Endothelial cell of umbilical vein (primary cell): ENCODE data around the gene RENBP. TPM values are rescaled to one million over a fixed set of nuclear protein-coding genes. Genes with fewer than 3 reads are reported as not detected.

ENCODE experiments used
- BruUV-seq: library from RNA; stranded (reverse); fragments of 400-500 nt; replicated peaks from 2 replicates; lab custom pipeline; 2021; lab: Mats Ljungman, UMichigan
- CTCF ChIA-PET: fragments of 300-600, 350-600 bp; sonication (Branson Sonifier 250); formaldehyde crosslinking; loops from one replicate; lab custom pipeline; 2021; ENCODE audit warnings: antibody characterized with exemption, inconsistent platforms; lab: Charles Lee
- POLR2A ChIA-PET: fragments of 300-600, 350-600 bp; sonication (Branson Sonifier 250); formaldehyde crosslinking; loops from one replicate; lab custom pipeline; 2021; ENCODE audit warnings: antibody characterized with exemption, inconsistent platforms; lab: Charles Lee
- DNase-seq: peaks from one replicate; pipeline ENCODE4 v3.0.0-alpha.2; 2011; ENCODE audit warnings: low read depth, low spot score
- FAIRE-seq: peaks from 2 replicates; lab custom pipeline; 2011; peaks lifted over from hg19 to GRCh38; lab: Jason Lieb, UNC
- H2AFZ ChIP-seq: 2 replicates; pipeline ENCODE4 v1.6.0; 2012; ENCODE audit warnings: low read depth, low read length, control low read depth, inconsistent platforms
- H3K27ac ChIP-seq: 2 replicates; pipeline ENCODE4 v1.5.1; 2011; ENCODE audit warnings: low read depth, mild to moderate bottlenecking, control low read depth, low read length, moderate library complexity; ENCODE audit not compliant: insufficient read depth
- H3K27me3 ChIP-seq, 2 experiments: 2 replicates each; pipeline versions ENCODE4 v1.6.0 to v1.6.1; 2011; ENCODE audit warnings: low read length in 2 of 2, mixed read lengths in 1 of 2; ENCODE audit not compliant: control insufficient read depth in 2 of 2, insufficient read depth in 2 of 2
- H3K36me3 ChIP-seq, 2 experiments: 2 replicates in 1 of 2; 3 replicates in 1 of 2; pipeline ENCODE4 v1.5.1; 2011; ENCODE audit warnings: low read length in 2 of 2, mild to moderate bottlenecking in 1 of 2, moderate library complexity in 1 of 2; ENCODE audit not compliant: control insufficient read depth in 2 of 2, insufficient read depth in 2 of 2; ENCODE audit errors: extremely low read depth in 1 of 2
- H3K4me1 ChIP-seq: 3 replicates; pipeline ENCODE4 v1.5.1; 2011; ENCODE audit warnings: mild to moderate bottlenecking, low read length; ENCODE audit not compliant: control insufficient read depth, insufficient read depth; ENCODE audit errors: extremely low read depth
- H3K4me2 ChIP-seq: 2 replicates; pipeline ENCODE4 v1.6.1; 2011; ENCODE audit warnings: low read length, control low read depth, mixed read lengths; ENCODE audit not compliant: insufficient read depth
- H3K4me3 ChIP-seq, 3 experiments: fragments of 200-600 bp in 1 of 3; sonication (generic), shearing (Covaris generic) in 1 of 3; replicated peaks in 1 of 3; 2 replicates each; pipeline ENCODE4 v1.5.1; 2011 to 2016; ENCODE audit warnings: control low read depth in 3 of 3, low read length in 3 of 3, mild to moderate bottlenecking in 2 of 3, inconsistent platforms in 1 of 3, low read depth in 1 of 3, moderate library complexity in 1 of 3; ENCODE audit not compliant: insufficient read depth in 1 of 3
- H3K79me2 ChIP-seq: 2 replicates; pipeline ENCODE4 v1.6.0; 2012; ENCODE audit warnings: low read length, inconsistent platforms; ENCODE audit not compliant: control insufficient read depth, insufficient read depth
- H3K9ac ChIP-seq: replicated peaks from 2 replicates; pipeline ENCODE3; 2011; ENCODE audit warnings: low read length, control low read depth; ENCODE audit not compliant: insufficient read depth; ENCODE audit errors: extremely low read depth
- H3K9me1 ChIP-seq: replicated peaks from 3 replicates; pipeline ENCODE4 v1.6.0; 2011; ENCODE audit warnings: mild to moderate bottlenecking, low read length; ENCODE audit not compliant: control insufficient read depth, insufficient read depth; ENCODE audit errors: extremely low read depth
- H3K9me3 ChIP-seq: replicated peaks from 2 replicates; pipeline ENCODE4 v1.5.1; 2012; ENCODE audit warnings: low read length, inconsistent platforms; ENCODE audit not compliant: control insufficient read depth, insufficient read depth
- H4K20me1 ChIP-seq: replicated peaks from 2 replicates; pipeline ENCODE3; 2011; ENCODE audit warnings: mild to moderate bottlenecking, low read length; ENCODE audit not compliant: control insufficient read depth, insufficient read depth; ENCODE audit errors: extremely low read depth
- CTCF ChIP-seq, 2 donors: IDR thresholded peaks; 1 replicate in 1 of 2; 2 replicates in 1 of 2; pipeline ENCODE4 v1.5.1; 2011; ENCODE audit warnings: low read length in 2 of 2, mild to moderate bottlenecking in 2 of 2, moderate library complexity in 2 of 2, control low read depth in 1 of 2, inconsistent platforms in 1 of 2, low read depth in 1 of 2; ENCODE audit not compliant: insufficient read depth in 1 of 2; ENCODE audit errors: extremely low read depth in 1 of 2
- EZH2 ChIP-seq: IDR thresholded peaks from 2 replicates; pipeline ENCODE4 v1.6.1; 2012; ENCODE audit warnings: borderline replicate concordance, low read depth, mild to moderate bottlenecking, moderate library complexity, low read length, inconsistent platforms; ENCODE audit not compliant: severe bottlenecking
- FOS ChIP-seq: IDR thresholded peaks from 2 replicates; pipeline ENCODE4 v1.6.1; 2011; ENCODE audit warnings: mild to moderate bottlenecking, low read length, moderate library complexity, borderline replicate concordance; ENCODE audit not compliant: insufficient read depth
- GATA2 ChIP-seq: IDR thresholded peaks from 2 replicates; pipeline ENCODE4 v1.7.0; 2011; ENCODE audit warnings: low read depth, mild to moderate bottlenecking, moderate library complexity, mixed read lengths, low read length; ENCODE audit not compliant: insufficient read length, insufficient read depth
- JUN ChIP-seq: IDR thresholded peaks from 2 replicates; pipeline ENCODE4 v1.6.1; 2011; ENCODE audit warnings: borderline replicate concordance, low read depth; ENCODE audit not compliant: insufficient read length, insufficient read depth
- MAX ChIP-seq: IDR thresholded peaks from 2 replicates; pipeline ENCODE4 v1.6.1; 2011; ENCODE audit not compliant: insufficient read depth, insufficient read length
- POLR2A ChIP-seq: IDR thresholded peaks from 2 replicates; pipeline ENCODE4 v1.6.1; 2012; ENCODE audit warnings: low read depth, mild to moderate bottlenecking, control low read depth, low read length
- POLR2AphosphoS5 ChIP-seq: IDR thresholded peaks from 2 replicates; pipeline ENCODE4 v1.6.1; 2012; ENCODE audit warnings: low read depth, mild to moderate bottlenecking, control low read depth, low read length, moderate library complexity; ENCODE audit not compliant: insufficient read depth
- dilution Hi-C: fragments of 300-500 bp; cut with MboI; formaldehyde crosslinking; loops from one replicate; pipeline ENCODE4 v1.15.0; 2019; ENCODE audit warnings: low sequenced_read_pairs; ENCODE audit not compliant: extremely low pct_ligation_motif_present
- intact Hi-C: fragments of 100-400 bp; cut with micrococcal nuclease; formaldehyde crosslinking; loops from one replicate; pipeline ENCODE4 v1.10.0; 2022
- polyA plus RNA-seq, 4 experiments: library from polyadenylated mRNA; depleted of rRNA in 3 of 4; stranded (reverse) in 3 of 4; unstranded in 1 of 4; fragments of >200 nt; gene quantifications; 2 replicates each; pipeline versions ENCODE4 v1.2.1 to v1.2.3, GENCODE V29; 2011 to 2012; ENCODE audit warnings: missing spikeins in 1 of 4
- total RNA-seq: library from RNA; stranded (reverse); gene quantifications from 2 replicates; pipeline ENCODE4 v1.2.3, GENCODE V29; 2021

Gene RENBP
- total and polyA plus RNA-seq, 2 donors (not counting 3 experiments of a cell fraction or from before 2014, with no cell fraction given), result 8.0 to 16.0 TPM

GRCh38 chrX:153963546-153963945, 19.1 kb upstream of the RENBP start:
- BruUV-seq, result no TSS peak
- Histone ChIP-seq H4K20me1 (no peaks in the 10 kb centered on the region), H2AFZ (no peak overlapping the region), H3K9ac (no peak overlapping the region), H3K79me2 (peaks cover 57% of the 10 kb centered on the region), H3K36me3 (peaks cover 7 to 34% of the 10 kb centered on the region in 2 experiments), H3K27me3 (no peaks in the 10 kb centered on the region), H3K4me2 (no peak overlapping the region), H3K9me1 (no peaks in the 10 kb centered on the region), H3K4me1 (peaks cover 18% of the 10 kb centered on the region), H3K27ac (no peak overlapping the region), H3K9me3 (no peaks in the 10 kb centered on the region), H3K4me3 (no peak overlapping the region)
- intact Hi-C loops, result no loop called here
- no peak for TF ChIP-seq MAX
- no peak for TF ChIP-seq POLR2A
- no peak for TF ChIP-seq JUN
- no peak for TF ChIP-seq CTCF (IDR thresholded peaks at IDR 0.05; ENCODE audit: extremely low read depth in 1 of 2, insufficient read depth in 1 of 2, low read depth in 1 of 2, low read length in 2 of 2)
- TF ChIP-seq GATA2, result no peak
- TF ChIP-seq POLR2AphosphoS5, result no peak
- no peak for TF ChIP-seq FOS
- no peak for TF ChIP-seq EZH2
- ChIA-PET CTCF (no interaction called here), POLR2A (no interaction called here)
- dilution Hi-C loops, result no loop called here
- DNase-seq (no peak), FAIRE-seq (no peak)
